ENCODE data around the gene ZNF680.

The ZNF680 gene

DNA sequence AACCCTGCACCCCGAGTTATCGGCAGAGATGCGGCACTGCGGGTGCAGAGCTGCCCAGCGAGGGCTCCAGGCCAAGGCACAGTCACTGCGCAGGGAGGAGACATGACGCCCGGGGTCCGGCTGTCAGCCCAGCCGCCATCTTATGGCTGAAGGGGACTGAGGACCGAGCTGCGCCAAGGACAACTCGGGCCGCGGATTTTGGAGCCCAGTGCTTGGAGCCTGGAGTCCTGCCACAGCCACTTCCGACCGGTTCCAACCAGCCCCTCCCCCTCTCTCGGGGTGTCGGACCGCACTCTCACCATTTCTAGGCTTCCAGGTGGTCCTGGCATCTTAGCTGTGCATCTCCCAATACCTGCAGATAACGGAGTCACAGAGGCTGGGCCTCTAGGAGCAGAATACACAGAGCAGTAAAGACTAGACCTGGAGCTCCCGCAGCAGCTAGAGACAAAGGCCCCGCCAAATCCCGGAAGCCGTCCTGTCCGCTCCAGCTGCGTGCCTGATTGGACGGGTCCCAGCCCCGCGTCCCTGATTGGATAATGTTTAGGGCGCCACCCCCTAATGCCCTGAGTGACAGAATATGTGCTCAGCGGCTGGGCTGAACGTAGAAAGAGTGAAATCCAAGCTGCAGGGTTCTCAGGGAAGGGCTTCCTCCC lies at the start of gene ZNF680:
ZNF680 (minus strand) TSS at position 446 of the 653 bp plus-strand sequence; CDS start at position 329, 117 bp downstream.
- H4K20me1 ChIP-seq (ENCODE audit: insufficient read depth, low read length): 0 out of 2 replicates have a peak, but pooled peaks cover 4% of the 10 kb centered on the region
- H3K79me2 ChIP-seq (ENCODE audit: insufficient read depth, low read length): peaks cover 57% of the 10 kb centered on the region
- no peaks in the 10 kb centered on the region for H3K27me3 ChIP-seq (ENCODE audit: insufficient read depth, low read length, poor library complexity)

DNA sequence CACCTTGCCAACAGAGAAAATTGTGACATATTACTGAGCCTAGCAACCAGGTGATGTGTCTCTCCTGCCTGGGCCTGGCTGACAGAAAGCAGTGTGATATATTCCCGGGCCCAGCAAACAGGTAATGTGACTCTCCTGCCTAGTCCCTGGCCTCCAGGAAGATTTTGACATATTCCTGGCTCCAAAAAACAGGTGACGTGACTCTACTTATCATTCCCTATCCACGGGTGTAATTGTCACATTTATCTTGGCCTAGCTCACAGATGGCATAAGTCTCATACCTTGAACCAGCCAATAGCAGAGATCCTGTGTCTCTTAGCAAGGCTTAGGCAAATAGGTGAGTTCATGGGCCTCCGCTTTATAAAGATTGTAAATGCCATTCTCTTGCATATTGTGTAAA lies 49.6 kb upstream of the ZNF680 start:
- Histone ChIP-seq H3K9me3 (ENCODE audit: insufficient read depth, low read length, severe bottlenecking) (peaks cover 2% of the 10 kb centered on the region), H4K20me1 (ENCODE audit: insufficient read depth, low read length) (no peaks in the 10 kb centered on the region), H3K36me3 (ENCODE audit: insufficient read depth, low read length) (no peaks in the 10 kb centered on the region), H3K4me1 (ENCODE audit: insufficient read depth, low read length) (no peaks in the 10 kb centered on the region), H3K4me3 (ENCODE audit: low read depth in 1 of 2, low read length in 2 of 2) (no peak overlapping the region), H3K9ac (ENCODE audit: low read depth, low read length) (no peak overlapping the region), H3K4me2 (ENCODE audit: insufficient read depth, low read length) (no peak overlapping the region), H3K27ac (ENCODE audit: low read length) (no peak overlapping the region), H2AFZ (ENCODE audit: low read depth, low read length) (no peak overlapping the region), H3K79me2 (ENCODE audit: insufficient read depth, low read length) (no peaks in the 10 kb centered on the region), H3K27me3 (ENCODE audit: insufficient read depth, low read length, poor library complexity) (no peaks in the 10 kb centered on the region)
- no peak for TF ChIP-seq EZH2 (IDR thresholded peaks at IDR 0.05; ENCODE audit: borderline replicate concordance, low read depth, low read length, severe bottlenecking)
- TF ChIP-seq, protein P1, sequence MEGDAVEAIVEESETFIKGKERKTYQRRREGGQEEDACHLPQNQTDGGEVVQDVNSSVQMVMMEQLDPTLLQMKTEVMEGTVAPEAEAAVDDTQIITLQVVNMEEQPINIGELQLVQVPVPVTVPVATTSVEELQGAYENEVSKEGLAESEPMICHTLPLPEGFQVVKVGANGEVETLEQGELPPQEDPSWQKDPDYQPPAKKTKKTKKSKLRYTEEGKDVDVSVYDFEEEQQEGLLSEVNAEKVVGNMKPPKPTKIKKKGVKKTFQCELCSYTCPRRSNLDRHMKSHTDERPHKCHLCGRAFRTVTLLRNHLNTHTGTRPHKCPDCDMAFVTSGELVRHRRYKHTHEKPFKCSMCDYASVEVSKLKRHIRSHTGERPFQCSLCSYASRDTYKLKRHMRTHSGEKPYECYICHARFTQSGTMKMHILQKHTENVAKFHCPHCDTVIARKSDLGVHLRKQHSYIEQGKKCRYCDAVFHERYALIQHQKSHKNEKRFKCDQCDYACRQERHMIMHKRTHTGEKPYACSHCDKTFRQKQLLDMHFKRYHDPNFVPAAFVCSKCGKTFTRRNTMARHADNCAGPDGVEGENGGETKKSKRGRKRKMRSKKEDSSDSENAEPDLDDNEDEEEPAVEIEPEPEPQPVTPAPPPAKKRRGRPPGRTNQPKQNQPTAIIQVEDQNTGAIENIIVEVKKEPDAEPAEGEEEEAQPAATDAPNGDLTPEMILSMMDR (IDR thresholded peaks at IDR 0.05; ENCODE audit: borderline replicate concordance, extremely low read depth, low read length, poor library complexity, severe bottlenecking): no peak
- no peak for DNase-seq
- ATAC-seq (ENCODE audit: insufficient read depth, low read depth): no peak

More for the DNA sequence above, at the start of gene ZNF680:
- Histone ChIP-seq H3K27ac (ENCODE audit: low read length) (peak within 1 kb of the TSS; percentile 99), H3K4me1 (ENCODE audit: insufficient read depth, low read length) (peaks cover 42% of the 10 kb centered on the region), H3K9me3 (ENCODE audit: insufficient read depth, low read length, severe bottlenecking) (peaks cover 13% of the 10 kb centered on the region), H2AFZ (ENCODE audit: low read depth, low read length) (peak within 1 kb of the TSS; percentile 87), H3K4me2 (ENCODE audit: insufficient read depth, low read length) (peak within 1 kb of the TSS; percentile 67), H3K9ac (ENCODE audit: low read depth, low read length) (peak within 1 kb of the TSS; percentile 87), H3K36me3 (ENCODE audit: insufficient read depth, low read length) (peaks cover 34% of the 10 kb centered on the region), H3K4me3 (ENCODE audit: low read depth in 1 of 2, low read length in 2 of 2) (peak within 1 kb of the TSS; percentile 97)
- ATAC-seq (ENCODE audit: insufficient read depth, low read depth): peak; percentile 98
- DNase-seq: peak; percentile 97
- no peak for TF ChIP-seq EZH2 (IDR thresholded peaks at IDR 0.05; ENCODE audit: borderline replicate concordance, low read depth, low read length, severe bottlenecking)
- TF ChIP-seq, protein P1 (IDR thresholded peaks at IDR 0.05; ENCODE audit: borderline replicate concordance, extremely low read depth, low read length, poor library complexity, severe bottlenecking): no peak

DNA sequence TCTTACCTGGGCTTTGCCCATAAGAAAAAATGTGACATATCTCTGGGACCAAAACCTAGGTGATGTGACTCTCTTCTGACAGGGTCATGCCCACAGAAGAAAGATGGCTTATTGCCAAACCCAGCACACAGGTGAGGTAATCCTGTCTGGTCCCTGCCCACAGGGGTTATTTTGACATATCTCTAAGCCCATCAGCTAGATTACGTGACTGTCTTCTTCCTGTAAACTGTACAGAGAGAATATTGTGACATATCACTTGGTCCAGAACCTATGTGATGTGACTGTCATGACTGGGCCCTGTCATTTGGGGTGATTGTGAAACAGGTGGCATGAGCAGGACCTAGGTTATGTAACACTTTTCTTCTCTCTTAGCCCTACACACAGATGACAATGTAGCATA lies 48.8 kb upstream of the ZNF680 start:
- ATAC-seq (ENCODE audit: insufficient read depth, low read depth): no peak
- peaks cover 2% of the 10 kb centered on the region for H3K9me3 ChIP-seq (ENCODE audit: insufficient read depth, low read length, severe bottlenecking)
- no peak overlapping the region for H3K27ac ChIP-seq (ENCODE audit: low read length)
- TF ChIP-seq EZH2 (IDR thresholded peaks at IDR 0.05; ENCODE audit: borderline replicate concordance, low read depth, low read length, severe bottlenecking): no peak
- TF ChIP-seq, protein P1 (IDR thresholded peaks at IDR 0.05; ENCODE audit: borderline replicate concordance, extremely low read depth, low read length, poor library complexity, severe bottlenecking): no peak
- H2AFZ ChIP-seq (ENCODE audit: low read depth, low read length): no peak overlapping the region
- DNase-seq: no peak
- H3K4me1 ChIP-seq (ENCODE audit: insufficient read depth, low read length): no peaks in the 10 kb centered on the region
- no peaks in the 10 kb centered on the region for H3K79me2 ChIP-seq (ENCODE audit: insufficient read depth, low read length)
- H3K4me2 ChIP-seq (ENCODE audit: insufficient read depth, low read length): no peak overlapping the region
- H4K20me1 ChIP-seq (ENCODE audit: insufficient read depth, low read length): no peaks in the 10 kb centered on the region
- H3K36me3 ChIP-seq (ENCODE audit: insufficient read depth, low read length): no peaks in the 10 kb centered on the region
- H3K4me3 ChIP-seq (ENCODE audit: low read depth in 1 of 2, low read length in 2 of 2): no peak overlapping the region
- H3K27me3 ChIP-seq (ENCODE audit: insufficient read depth, low read length, poor library complexity): no peaks in the 10 kb centered on the region
- H3K9ac ChIP-seq (ENCODE audit: low read depth, low read length): no peak overlapping the region

Measured in DND-41 (cell line).